Astrocyte of the spinal cord (primary cell): ENCODE results near the gene FAM3A.

ENCODE experiments used
- DNase-seq: peaks from one replicate; pipeline ENCODE4 v3.0.0; 2011; ENCODE audit warnings: low read depth, low spot score
- H3K4me3 ChIP-seq: 2 replicates; pipeline ENCODE4 v1.5.1; 2011; ENCODE audit warnings: low read depth, mild to moderate bottlenecking, low read length, moderate library complexity
- CTCF ChIP-seq: IDR thresholded peaks from 2 replicates; pipeline ENCODE4 v1.5.1; 2012; ENCODE audit warnings: low read depth, mild to moderate bottlenecking, low read length, inconsistent platforms
- in situ Hi-C: cut with HindIII; loops from 2 replicates; pipeline ENCODE4 v1.10.0; 2017; ENCODE audit warnings: low sequenced_read_pairs

Gene FAM3A

GRCh38 chrX:154529206-154529612, 13.2 kb upstream of the FAM3A start:
- DNase-seq, result no peak
- in situ Hi-C loops, result no loop called here
- TF ChIP-seq CTCF, result no peak
- H3K4me3 ChIP-seq, result no peak overlapping the region

GRCh38 chrX:154526901-154527675, 11.1 kb upstream of the FAM3A start:
- peak; percentile 66 for TF ChIP-seq CTCF
- in situ Hi-C loops, result no loop called here
- peak; percentile 78 for DNase-seq
- H3K4me3 ChIP-seq, result peak overlapping the region; percentile 25

GRCh38 chrX:154525606-154526490, 9.8 kb upstream of the FAM3A start:
- in situ Hi-C loops, result no loop called here
- H3K4me3 ChIP-seq, result no peak overlapping the region
- no peak for DNase-seq

GRCh38 chrX:154519389-154519788, 3.4 kb upstream of the FAM3A start:
- in situ Hi-C loops, result no loop called here
- no peak overlapping the region for H3K4me3 ChIP-seq
- no peak for DNase-seq
- TF ChIP-seq CTCF, result no peak

More at GRCh38 chrX:154525606-154526490, 9.8 kb upstream of the FAM3A start:
- TF ChIP-seq CTCF, result no peak

- no peak for DNase-seq
- TF ChIP-seq CTCF, result no peak
- H3K4me3 ChIP-seq, result no peak overlapping the region
- in situ Hi-C loops, result no loop called here
Measured at GRCh38 chrX:154517101-154517781, 1.2 kb upstream of the FAM3A start.

GRCh38 chrX:154516656-154517100, 646 bp upstream of the FAM3A start:
- no peak for TF ChIP-seq CTCF
- in situ Hi-C loops, result no loop called here
- H3K4me3 ChIP-seq, result peak overlapping the region; percentile 39
- peak; percentile 47 for DNase-seq
